ENCODE data around the gene MROH2A.

The MROH2A gene

GRCh38 chr2:233792720-233793119 is 14.6 kb downstream of the MROH2A start:
- H3K4me1 ChIP-seq (ENCODE audit: control insufficient read depth, insufficient read depth, low read length, unreplicated experiment), result no peaks in the 10 kb centered on the region
- H3K36me3 ChIP-seq (ENCODE audit: insufficient read depth, low read length), result no peaks in the 10 kb centered on the region
- H3K4me3 ChIP-seq (ENCODE audit: low read depth, low read length), result no peak overlapping the region
- no peaks in the 10 kb centered on the region for H3K79me2 ChIP-seq (ENCODE audit: control insufficient read depth, insufficient read depth, low read length, unreplicated experiment)
- H3K27ac ChIP-seq (ENCODE audit: low read depth, low read length), result no peak overlapping the region
- 0 out of 2 replicates have a peak, but pooled peaks cover 13% of the 10 kb centered on the region for H3K27me3 ChIP-seq (ENCODE audit: insufficient read depth, low read length)
- no peak overlapping the region for H2AFZ ChIP-seq (ENCODE audit: low read length, unreplicated experiment)

GRCh38 chr2:233793465-233794127 is 15.5 kb downstream of the MROH2A start:
- Histone ChIP-seq H2AFZ (ENCODE audit: low read length, unreplicated experiment) (no peak overlapping the region), H3K4me1 (ENCODE audit: control insufficient read depth, insufficient read depth, low read length, unreplicated experiment) (no peaks in the 10 kb centered on the region)

GRCh38 chr2:233794128-233794658 is 16.1 kb downstream of the MROH2A start:
- Histone ChIP-seq H3K36me3 (ENCODE audit: insufficient read depth, low read length) (no peaks in the 10 kb centered on the region), H2AFZ (ENCODE audit: low read length, unreplicated experiment) (no peak overlapping the region), H3K4me1 (ENCODE audit: control insufficient read depth, insufficient read depth, low read length, unreplicated experiment) (no peaks in the 10 kb centered on the region), H3K4me3 (ENCODE audit: low read depth, low read length) (no peak overlapping the region), H3K79me2 (ENCODE audit: control insufficient read depth, insufficient read depth, low read length, unreplicated experiment) (no peaks in the 10 kb centered on the region), H3K27me3 (ENCODE audit: insufficient read depth, low read length) (peaks cover 13% of the 10 kb centered on the region; the same call in 1 of the 2 replicates), H3K27ac (ENCODE audit: low read depth, low read length) (no peak overlapping the region)

More at GRCh38 chr2:233793465-233794127, 15.5 kb downstream of the MROH2A start:
- Histone ChIP-seq H3K27ac (ENCODE audit: low read depth, low read length) (no peak overlapping the region), H3K27me3 (ENCODE audit: insufficient read depth, low read length) (peaks cover 13% of the 10 kb centered on the region; the same call in 1 of the 2 replicates), H3K79me2 (ENCODE audit: control insufficient read depth, insufficient read depth, low read length, unreplicated experiment) (no peaks in the 10 kb centered on the region), H3K4me3 (ENCODE audit: low read depth, low read length) (no peak overlapping the region), H3K36me3 (ENCODE audit: insufficient read depth, low read length) (no peaks in the 10 kb centered on the region)

- no peaks in the 10 kb centered on the region for H3K4me1 ChIP-seq (ENCODE audit: control insufficient read depth, insufficient read depth, low read length, unreplicated experiment)
- no peaks in the 10 kb centered on the region for H3K79me2 ChIP-seq (ENCODE audit: control insufficient read depth, insufficient read depth, low read length, unreplicated experiment)
- H2AFZ ChIP-seq (ENCODE audit: low read length, unreplicated experiment), result no peak overlapping the region
- no peak overlapping the region for H3K4me3 ChIP-seq (ENCODE audit: low read depth, low read length)
- no peaks in the 10 kb centered on the region for H3K36me3 ChIP-seq (ENCODE audit: insufficient read depth, low read length)
- H3K27me3 ChIP-seq (ENCODE audit: insufficient read depth, low read length), result peaks cover 19% of the 10 kb centered on the region; the same call in 1 of the 2 replicates
- H3K27ac ChIP-seq (ENCODE audit: low read depth, low read length), result no peak overlapping the region
Observed at GRCh38 chr2:233795735-233796171, 17.6 kb downstream of the MROH2A start.

GRCh38 chr2:233796254-233796653 is 18.1 kb downstream of the MROH2A start:
- peaks cover 16% of the 10 kb centered on the region; the same call in 1 of the 2 replicates for H3K27me3 ChIP-seq (ENCODE audit: insufficient read depth, low read length)
- H3K27ac ChIP-seq (ENCODE audit: low read depth, low read length), result no peak overlapping the region
- H3K4me1 ChIP-seq (ENCODE audit: control insufficient read depth, insufficient read depth, low read length, unreplicated experiment), result no peaks in the 10 kb centered on the region

DNA sequence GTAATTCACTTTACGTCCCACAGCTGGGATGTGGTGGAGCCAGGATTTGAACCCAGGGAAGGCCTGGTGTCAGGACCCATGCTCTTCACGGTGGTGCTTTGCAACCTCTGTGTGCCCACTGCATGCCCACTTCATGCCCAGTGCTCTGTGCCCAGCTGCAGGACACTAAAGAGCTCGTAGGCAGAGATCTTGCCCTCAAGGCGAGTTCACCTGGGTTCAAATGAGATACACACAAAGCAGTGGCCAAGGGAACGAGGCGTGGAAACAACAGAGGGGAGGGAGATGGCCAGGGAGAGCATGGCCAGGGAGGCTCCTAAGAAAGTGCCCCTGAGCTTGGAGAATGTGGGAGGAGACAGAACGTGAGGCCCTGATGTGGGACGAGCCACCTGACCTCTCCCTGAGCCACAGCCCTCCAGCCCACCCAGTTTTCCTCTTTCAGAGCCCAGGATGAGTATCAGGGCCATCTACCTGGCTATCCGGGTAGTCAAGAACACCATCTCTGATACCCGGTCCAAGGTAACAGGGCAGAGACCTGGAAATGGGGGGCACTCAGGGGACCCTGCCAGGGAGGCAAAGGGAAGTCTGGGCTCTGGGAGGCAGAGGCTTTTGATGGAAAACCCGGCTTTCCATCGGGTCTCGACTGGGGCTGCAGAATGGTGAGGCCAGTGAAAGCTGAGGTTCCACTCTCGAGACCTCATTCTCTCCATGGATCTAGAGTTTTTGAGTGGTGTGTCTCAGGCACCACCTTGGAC is 20.4 kb downstream of the MROH2A start:
- Histone ChIP-seq H3K27ac (ENCODE audit: low read depth, low read length) (no peak overlapping the region), H3K4me3 (ENCODE audit: low read depth, low read length) (no peak overlapping the region), H3K36me3 (ENCODE audit: insufficient read depth, low read length) (no peaks in the 10 kb centered on the region), H3K27me3 (ENCODE audit: insufficient read depth, low read length) (peaks cover 23% of the 10 kb centered on the region; the same call in 1 of the 2 replicates), H3K79me2 (ENCODE audit: control insufficient read depth, insufficient read depth, low read length, unreplicated experiment) (no peaks in the 10 kb centered on the region), H3K4me1 (ENCODE audit: control insufficient read depth, insufficient read depth, low read length, unreplicated experiment) (no peaks in the 10 kb centered on the region), H2AFZ (ENCODE audit: low read length, unreplicated experiment) (no peak overlapping the region)

More at GRCh38 chr2:233796254-233796653, 18.1 kb downstream of the MROH2A start:
- Histone ChIP-seq H3K36me3 (ENCODE audit: insufficient read depth, low read length) (no peaks in the 10 kb centered on the region), H3K4me3 (ENCODE audit: low read depth, low read length) (no peak overlapping the region), H2AFZ (ENCODE audit: low read length, unreplicated experiment) (no peak overlapping the region), H3K79me2 (ENCODE audit: control insufficient read depth, insufficient read depth, low read length, unreplicated experiment) (no peaks in the 10 kb centered on the region)

DNA sequence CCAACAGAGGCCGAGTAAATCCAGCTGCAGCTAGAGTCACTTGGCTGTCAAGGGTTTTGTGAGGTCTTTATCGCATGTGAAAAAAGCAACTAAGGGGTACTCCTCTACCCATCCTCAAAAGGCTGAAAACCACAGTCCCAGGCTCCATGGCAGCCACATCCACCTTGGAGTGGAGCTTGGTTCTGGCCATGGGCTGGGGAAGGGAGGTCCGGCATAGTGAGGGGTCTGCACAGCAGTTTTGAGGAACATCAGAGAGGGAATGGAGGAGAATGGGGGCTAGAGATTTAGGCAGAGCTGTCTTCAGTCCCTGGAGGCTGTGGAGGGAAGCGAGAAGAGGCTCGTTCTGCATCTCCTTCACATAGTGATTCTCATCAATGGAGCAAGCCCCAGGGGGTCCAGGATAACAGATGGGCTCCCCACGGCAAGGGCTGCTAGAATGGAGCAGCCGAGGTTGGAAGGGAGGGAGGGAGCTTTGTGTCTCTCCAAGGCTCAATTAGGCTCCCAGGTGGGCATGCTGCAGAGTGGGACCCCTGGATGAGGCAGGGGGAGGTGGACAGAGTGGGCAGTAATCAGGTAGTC is 21.0 kb downstream of the MROH2A start:
- Histone ChIP-seq H3K79me2 (ENCODE audit: control insufficient read depth, insufficient read depth, low read length, unreplicated experiment) (no peaks in the 10 kb centered on the region), H2AFZ (ENCODE audit: low read length, unreplicated experiment) (no peak overlapping the region), H3K27ac (ENCODE audit: low read depth, low read length) (no peak overlapping the region), H3K4me1 (ENCODE audit: control insufficient read depth, insufficient read depth, low read length, unreplicated experiment) (no peaks in the 10 kb centered on the region), H3K36me3 (ENCODE audit: insufficient read depth, low read length) (no peaks in the 10 kb centered on the region), H3K4me3 (ENCODE audit: low read depth, low read length) (no peak overlapping the region), H3K27me3 (ENCODE audit: insufficient read depth, low read length) (peaks cover 29% of the 10 kb centered on the region; the same call in 1 of the 2 replicates)

DNA sequence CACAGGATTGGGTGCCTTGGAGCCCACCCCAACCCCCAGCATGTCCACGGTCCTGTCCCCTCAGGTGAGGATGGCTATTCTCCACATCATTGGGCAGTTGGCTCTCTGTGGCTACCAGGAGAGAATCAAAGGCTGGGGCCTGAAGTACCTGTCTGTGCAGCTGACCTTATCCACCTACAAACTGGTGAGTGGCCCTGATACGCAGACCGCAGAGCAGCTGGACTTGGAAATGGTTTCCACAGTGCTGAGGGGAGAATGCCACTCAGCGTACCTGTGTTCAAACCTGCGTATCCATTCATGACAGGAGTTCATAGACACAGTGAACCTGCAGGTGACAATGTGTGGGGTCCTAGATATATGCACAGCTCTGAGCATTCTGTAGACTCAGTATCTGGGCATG is 21.6 kb downstream of the MROH2A start:
- Histone ChIP-seq H2AFZ (ENCODE audit: low read length, unreplicated experiment) (no peak overlapping the region), H3K27me3 (ENCODE audit: insufficient read depth, low read length) (peaks cover 34% of the 10 kb centered on the region; the same call in 1 of the 2 replicates), H3K27ac (ENCODE audit: low read depth, low read length) (no peak overlapping the region), H3K4me3 (ENCODE audit: low read depth, low read length) (no peak overlapping the region), H3K4me1 (ENCODE audit: control insufficient read depth, insufficient read depth, low read length, unreplicated experiment) (no peaks in the 10 kb centered on the region), H3K36me3 (ENCODE audit: insufficient read depth, low read length) (no peaks in the 10 kb centered on the region), H3K79me2 (ENCODE audit: control insufficient read depth, insufficient read depth, low read length, unreplicated experiment) (no peaks in the 10 kb centered on the region)

DNA sequence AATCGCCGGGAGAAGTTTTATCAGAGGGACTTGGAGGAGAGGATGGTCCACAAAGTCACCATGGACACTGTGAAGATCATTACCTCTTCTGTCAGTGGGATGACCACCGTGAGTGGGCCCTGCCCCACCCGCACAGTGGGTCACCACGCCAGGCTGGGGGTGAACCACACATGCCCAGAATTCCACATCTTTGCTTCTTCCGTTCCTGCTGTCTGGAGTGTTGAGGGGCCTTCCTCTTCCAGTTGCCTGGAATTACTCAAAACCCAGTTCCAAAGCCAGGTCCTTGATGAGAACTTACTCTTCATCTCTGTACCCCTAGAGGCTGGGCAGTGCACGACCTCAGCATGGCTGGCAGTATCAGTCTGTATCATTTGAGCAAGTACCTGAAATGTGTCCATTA is 22.1 kb downstream of the MROH2A start:
- H3K79me2 ChIP-seq (ENCODE audit: control insufficient read depth, insufficient read depth, low read length, unreplicated experiment), result no peaks in the 10 kb centered on the region
- no peaks in the 10 kb centered on the region for H3K4me1 ChIP-seq (ENCODE audit: control insufficient read depth, insufficient read depth, low read length, unreplicated experiment)
- H3K27ac ChIP-seq (ENCODE audit: low read depth, low read length), result no peak overlapping the region
- H3K4me3 ChIP-seq (ENCODE audit: low read depth, low read length), result no peak overlapping the region
- no peak overlapping the region for H2AFZ ChIP-seq (ENCODE audit: low read length, unreplicated experiment)
- peaks cover 39% of the 10 kb centered on the region for H3K27me3 ChIP-seq (ENCODE audit: insufficient read depth, low read length)
- H3K36me3 ChIP-seq (ENCODE audit: insufficient read depth, low read length), result no peaks in the 10 kb centered on the region

- Histone ChIP-seq H3K4me3 (ENCODE audit: low read depth, low read length) (no peak overlapping the region), H3K27ac (ENCODE audit: low read depth, low read length) (no peak overlapping the region), H2AFZ (ENCODE audit: low read length, unreplicated experiment) (no peak overlapping the region), H3K36me3 (ENCODE audit: insufficient read depth, low read length) (no peaks in the 10 kb centered on the region), H3K4me1 (ENCODE audit: control insufficient read depth, insufficient read depth, low read length, unreplicated experiment) (no peaks in the 10 kb centered on the region), H3K79me2 (ENCODE audit: control insufficient read depth, insufficient read depth, low read length, unreplicated experiment) (no peaks in the 10 kb centered on the region), H3K27me3 (ENCODE audit: insufficient read depth, low read length) (peaks cover 51% of the 10 kb centered on the region)
Observed at GRCh38 chr2:233801357-233802131, 23.4 kb downstream of the MROH2A start.

Measured in ACC112 (cell line).